Mucosa of rectum (tissue), 2 donors: ENCODE data around the gene IDH3G.

Source experiments
- H3K27ac ChIP-seq, 2 donors: one replicate each; pipeline ENCODE4 v1.7.0; 2013; ENCODE audit warnings: inconsistent platforms in 2 of 2, low read depth in 2 of 2, low read length in 2 of 2
- H3K27me3 ChIP-seq, 2 donors: one replicate each; pipeline ENCODE4 v1.7.0; 2013; ENCODE audit warnings: low read length in 2 of 2; ENCODE audit not compliant: control insufficient read depth in 2 of 2, insufficient read depth in 2 of 2
- H3K36me3 ChIP-seq, 2 donors: one replicate each; pipeline ENCODE4 v1.7.0; 2013; ENCODE audit warnings: low read length in 2 of 2; ENCODE audit not compliant: control insufficient read depth in 2 of 2, insufficient read depth in 2 of 2
- H3K4me1 ChIP-seq, 2 donors: one replicate each; pipeline ENCODE4 v1.7.0; 2013; ENCODE audit warnings: low read length in 2 of 2, mild to moderate bottlenecking in 1 of 2; ENCODE audit not compliant: control insufficient read depth in 2 of 2, insufficient read depth in 2 of 2
- H3K4me3 ChIP-seq, 2 donors: one replicate each; pipeline ENCODE4 v1.7.0; 2013; ENCODE audit warnings: low read length in 2 of 2
- H3K9ac ChIP-seq, 2 donors: one replicate each; pipeline ENCODE4 v1.7.0; 2013; ENCODE audit warnings: low read length in 2 of 2, low read depth in 1 of 2, mild to moderate bottlenecking in 1 of 2
- H3K9me3 ChIP-seq, 2 donors: one replicate each; pipeline ENCODE4 v1.7.0; 2013; ENCODE audit warnings: low read length in 2 of 2; ENCODE audit not compliant: control insufficient read depth in 2 of 2
- donor health status: healthy.
- donor health status: Normal muscosa, but diverticular disease.

IDH3G gene

GRCh38 chrX:153741446-153741845 lies 52.7 kb downstream of the IDH3G start:
- no peaks in the 10 kb centered on the region for H3K36me3 ChIP-seq

GRCh38 chrX:153740631-153741222 lies 53.4 kb downstream of the IDH3G start:
- H3K4me3 ChIP-seq, result no peak overlapping the region
- H3K4me1 ChIP-seq, result peaks cover 3 to 4% of the 10 kb centered on the region in 2 donors
- no peaks in the 10 kb centered on the region for H3K36me3 ChIP-seq
- H3K9me3 ChIP-seq, result no peaks in the 10 kb centered on the region
- no peak overlapping the region for H3K9ac ChIP-seq
- no peaks in the 10 kb centered on the region for H3K27me3 ChIP-seq
- no peak overlapping the region for H3K27ac ChIP-seq

More at GRCh38 chrX:153741446-153741845, 52.7 kb downstream of the IDH3G start:
- H3K4me1 ChIP-seq, result peaks cover 3 to 4% of the 10 kb centered on the region in 2 donors
- H3K27ac ChIP-seq, result no peak overlapping the region
- H3K4me3 ChIP-seq, result no peak overlapping the region
- no peaks in the 10 kb centered on the region for H3K9me3 ChIP-seq
- no peak overlapping the region for H3K9ac ChIP-seq
- H3K27me3 ChIP-seq, result peaks cover 0 to under 1% of the 10 kb centered on the region in 2 donors

- H3K27ac ChIP-seq, result no peak overlapping the region
- peaks cover 3 to 4% of the 10 kb centered on the region in 2 donors for H3K4me1 ChIP-seq
- no peaks in the 10 kb centered on the region for H3K36me3 ChIP-seq
- no peak overlapping the region for H3K9ac ChIP-seq
- H3K4me3 ChIP-seq, result no peak overlapping the region
- H3K27me3 ChIP-seq, result no peaks in the 10 kb centered on the region
- H3K9me3 ChIP-seq, result no peaks in the 10 kb centered on the region
These were observed 54.3 kb downstream of the IDH3G start for GRCh38 chrX:153739754-153740486.

- Histone ChIP-seq H3K9ac (no peak overlapping the region), H3K27ac (no peak overlapping the region), H3K4me1 (no peaks in the 10 kb centered on the region), H3K36me3 (no peaks in the 10 kb centered on the region), H3K4me3 (no peak overlapping the region), H3K27me3 (no peaks in the 10 kb centered on the region), H3K9me3 (no peaks in the 10 kb centered on the region)
These were observed 56.0 kb downstream of the IDH3G start for GRCh38 chrX:153738056-153738605.

- Histone ChIP-seq H3K27me3 (no peaks in the 10 kb centered on the region), H3K27ac (no peak overlapping the region), H3K4me1 (no peaks in the 10 kb centered on the region), H3K4me3 (no peak overlapping the region), H3K36me3 (no peaks in the 10 kb centered on the region), H3K9ac (no peak overlapping the region), H3K9me3 (peaks cover 0 to 2% of the 10 kb centered on the region in 2 donors)
These were observed 57.2 kb downstream of the IDH3G start for GRCh38 chrX:153736871-153737441.

DNA sequence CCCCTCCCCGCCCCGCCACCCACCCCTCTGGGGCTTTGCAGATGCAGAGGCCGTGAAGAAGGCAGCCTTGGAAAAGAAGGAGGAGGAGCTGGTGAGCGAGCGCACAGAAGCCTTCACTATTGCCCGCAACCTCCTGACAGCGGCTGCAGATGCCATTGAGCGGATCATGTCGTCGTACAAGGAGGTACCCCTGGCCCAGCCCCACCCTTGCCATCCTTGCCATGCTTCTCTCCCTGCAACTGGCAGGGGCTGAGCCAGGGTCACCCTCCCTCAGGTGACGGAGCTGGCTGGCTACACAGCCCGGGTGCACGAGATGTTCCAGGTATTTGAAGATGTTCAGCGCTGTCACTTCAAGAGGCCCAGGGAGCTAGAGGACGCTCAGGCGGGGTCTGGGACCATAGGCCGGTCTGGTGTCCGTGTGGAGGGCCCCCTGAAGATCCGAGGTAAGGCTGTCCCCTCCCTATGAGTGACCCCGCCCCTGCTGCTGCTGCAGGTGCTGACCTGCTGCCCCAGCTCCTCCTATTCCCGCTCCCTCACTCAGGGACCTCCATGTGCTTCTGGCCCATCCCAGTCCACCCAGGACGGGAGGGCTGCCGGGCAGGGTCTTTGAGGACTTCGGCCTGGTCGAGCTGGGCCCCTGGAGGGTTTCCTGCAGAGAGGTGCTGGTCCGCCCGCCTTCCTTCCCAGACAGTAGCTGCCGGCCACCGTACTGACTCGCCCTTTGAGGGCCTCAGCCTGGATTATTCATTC lies 57.9 kb downstream of the IDH3G start:
- Histone ChIP-seq H3K4me1 (no peaks in the 10 kb centered on the region), H3K9ac (no peak overlapping the region), H3K36me3 (no peaks in the 10 kb centered on the region), H3K27me3 (no peaks in the 10 kb centered on the region), H3K27ac (no peak overlapping the region), H3K9me3 (peaks cover 0 to 4% of the 10 kb centered on the region in 2 donors), H3K4me3 (no peak overlapping the region)
